Fibroblast of lung (primary cell): ENCODE results near the gene DDI2.

Source experiments
- EZH2 ChIP-seq: IDR thresholded peaks from 2 replicates; pipeline ENCODE4 v1.5.1; 2012; ENCODE audit warnings: low read length, control low read depth, mild to moderate bottlenecking; ENCODE audit errors: missing control alignments
- TF ChIP-seq, protein P1 (sequence below), 2 donors: IDR thresholded peaks in 1 of 2; conservative IDR thresholded peaks in 1 of 2; 1 replicate in 1 of 2; 2 replicates in 1 of 2; pipeline ENCODE4 v1.5.1; 2011 to 2012; ENCODE audit warnings: low read length in 2 of 2, control low read depth in 1 of 2, inconsistent platforms in 1 of 2, low read depth in 1 of 2, mild to moderate bottlenecking in 1 of 2

DNA sequence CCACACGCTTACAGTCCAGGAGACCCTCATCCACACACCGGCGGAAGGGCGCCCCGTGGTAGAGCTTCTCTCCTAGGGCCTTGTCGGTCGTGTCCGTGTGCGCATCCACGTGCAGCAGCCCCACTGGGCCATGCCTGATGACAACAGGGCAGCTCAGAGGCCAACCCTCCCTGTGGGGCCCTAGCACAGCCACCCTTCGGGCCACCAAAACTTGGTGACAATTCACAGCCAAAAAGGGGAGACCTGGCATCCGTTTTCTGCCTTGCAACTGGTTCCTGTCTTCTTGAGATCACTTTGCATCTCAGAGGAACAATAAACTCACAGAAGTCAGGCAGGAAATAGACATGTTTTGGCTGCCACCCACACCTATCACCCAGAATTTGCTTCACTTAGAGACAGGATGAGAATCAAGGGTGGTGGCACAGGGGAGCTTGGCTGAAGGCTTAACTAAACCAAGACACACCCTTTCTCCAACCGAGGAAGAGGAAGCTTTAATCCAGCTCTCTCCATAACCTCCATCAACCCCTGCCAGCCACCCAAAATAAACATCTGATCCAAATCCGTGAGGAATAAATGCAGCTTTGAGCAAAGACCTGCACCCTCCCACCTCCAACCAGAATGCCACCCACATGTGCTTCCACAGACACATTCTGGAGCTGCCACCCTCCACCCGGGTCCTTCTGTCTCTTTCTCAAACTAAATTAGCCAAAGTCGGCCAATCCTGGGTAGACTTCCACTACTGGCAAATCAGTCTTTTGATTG is 38.2 kb upstream of the DDI2 start:
- TF ChIP-seq, protein P1, sequence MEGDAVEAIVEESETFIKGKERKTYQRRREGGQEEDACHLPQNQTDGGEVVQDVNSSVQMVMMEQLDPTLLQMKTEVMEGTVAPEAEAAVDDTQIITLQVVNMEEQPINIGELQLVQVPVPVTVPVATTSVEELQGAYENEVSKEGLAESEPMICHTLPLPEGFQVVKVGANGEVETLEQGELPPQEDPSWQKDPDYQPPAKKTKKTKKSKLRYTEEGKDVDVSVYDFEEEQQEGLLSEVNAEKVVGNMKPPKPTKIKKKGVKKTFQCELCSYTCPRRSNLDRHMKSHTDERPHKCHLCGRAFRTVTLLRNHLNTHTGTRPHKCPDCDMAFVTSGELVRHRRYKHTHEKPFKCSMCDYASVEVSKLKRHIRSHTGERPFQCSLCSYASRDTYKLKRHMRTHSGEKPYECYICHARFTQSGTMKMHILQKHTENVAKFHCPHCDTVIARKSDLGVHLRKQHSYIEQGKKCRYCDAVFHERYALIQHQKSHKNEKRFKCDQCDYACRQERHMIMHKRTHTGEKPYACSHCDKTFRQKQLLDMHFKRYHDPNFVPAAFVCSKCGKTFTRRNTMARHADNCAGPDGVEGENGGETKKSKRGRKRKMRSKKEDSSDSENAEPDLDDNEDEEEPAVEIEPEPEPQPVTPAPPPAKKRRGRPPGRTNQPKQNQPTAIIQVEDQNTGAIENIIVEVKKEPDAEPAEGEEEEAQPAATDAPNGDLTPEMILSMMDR (conservative IDR thresholded peaks at IDR 0.05 in 1 of 2, IDR thresholded peaks at IDR 0.05 in 1 of 2; ENCODE audit: low read depth in 1 of 2, low read length in 2 of 2) = no peak
- no peak for TF ChIP-seq EZH2
